ENCODE measurements around the gene PPM1E.

GRCh38 chr17:58783380-58783779, 27.7 kb downstream of the PPM1E start:
- TF ChIP-seq EZH2 (IDR thresholded peaks at IDR 0.05; ENCODE audit: borderline replicate concordance, insufficient read depth, low read depth, low read length, poor library complexity, severe bottlenecking): no peak
- TF ChIP-seq, protein P1, sequence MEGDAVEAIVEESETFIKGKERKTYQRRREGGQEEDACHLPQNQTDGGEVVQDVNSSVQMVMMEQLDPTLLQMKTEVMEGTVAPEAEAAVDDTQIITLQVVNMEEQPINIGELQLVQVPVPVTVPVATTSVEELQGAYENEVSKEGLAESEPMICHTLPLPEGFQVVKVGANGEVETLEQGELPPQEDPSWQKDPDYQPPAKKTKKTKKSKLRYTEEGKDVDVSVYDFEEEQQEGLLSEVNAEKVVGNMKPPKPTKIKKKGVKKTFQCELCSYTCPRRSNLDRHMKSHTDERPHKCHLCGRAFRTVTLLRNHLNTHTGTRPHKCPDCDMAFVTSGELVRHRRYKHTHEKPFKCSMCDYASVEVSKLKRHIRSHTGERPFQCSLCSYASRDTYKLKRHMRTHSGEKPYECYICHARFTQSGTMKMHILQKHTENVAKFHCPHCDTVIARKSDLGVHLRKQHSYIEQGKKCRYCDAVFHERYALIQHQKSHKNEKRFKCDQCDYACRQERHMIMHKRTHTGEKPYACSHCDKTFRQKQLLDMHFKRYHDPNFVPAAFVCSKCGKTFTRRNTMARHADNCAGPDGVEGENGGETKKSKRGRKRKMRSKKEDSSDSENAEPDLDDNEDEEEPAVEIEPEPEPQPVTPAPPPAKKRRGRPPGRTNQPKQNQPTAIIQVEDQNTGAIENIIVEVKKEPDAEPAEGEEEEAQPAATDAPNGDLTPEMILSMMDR (IDR thresholded peaks at IDR 0.05): no peak

Measured in B cell (primary cell).